ENCODE results near the gene DDR1. TPM values are rescaled to one million over a fixed set of nuclear protein-coding genes. Genes with fewer than 3 reads are reported as not detected.

The DDR1 gene
- total RNA-seq, 1 experiment from 2014 or later = 258 TPM

DNA sequence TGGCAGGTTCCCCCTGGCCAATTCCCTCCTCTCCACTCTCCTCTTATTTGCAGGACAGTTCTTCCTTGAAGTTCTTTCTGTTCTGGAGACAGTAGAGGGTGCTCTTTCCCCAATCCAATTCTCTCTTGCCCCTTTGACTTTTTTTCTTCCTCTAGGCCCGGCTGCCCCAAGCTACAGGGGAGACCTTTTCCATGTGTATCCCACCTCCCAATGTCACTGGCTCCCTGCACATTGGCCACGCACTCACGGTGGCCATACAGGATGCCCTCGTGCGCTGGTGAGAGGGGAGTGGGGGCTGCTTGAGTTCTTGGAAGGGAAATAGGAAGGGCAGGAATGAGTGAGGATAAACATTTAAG is 31.2 kb downstream of the DDR1 start:
- H3K27ac ChIP-seq (ENCODE audit: insufficient read length, low read depth, low read length) = no peak overlapping the region
- Mint-ChIP-seq H3K27me3 (ENCODE audit: low read depth) (no peaks in the 10 kb centered on the region; the same call in none of the 2 replicates), H3K36me3 (ENCODE audit: insufficient read depth in 1 of 3, low read depth in 3 of 3) (peaks cover 42 to 79% (median 77%) of the 10 kb centered on the region in 3 experiments)

More for the DNA sequence above, 31.2 kb downstream of the DDR1 start:
- Histone ChIP-seq H3T11ph (ENCODE audit: low read length) (no peak overlapping the region), H2BK12ac (ENCODE audit: insufficient read length, low read depth, low read length) (no peak overlapping the region), H3K79me1 (ENCODE audit: insufficient read depth, low read depth, low read length, poor library complexity, severe bottlenecking) (no peaks in the 10 kb centered on the region), H3K56ac (ENCODE audit: insufficient read length, low read depth, low read length) (no peak overlapping the region), H3K23me2 (ENCODE audit: insufficient read length, low read depth, low read length, poor library complexity, severe bottlenecking) (peaks cover 10% of the 10 kb centered on the region), H4K5ac (ENCODE audit: insufficient read length, low read depth, low read length) (no peak overlapping the region), H3K4me1 (ENCODE audit: insufficient read depth, low read length) (no peaks in the 10 kb centered on the region), H2BK120ac (ENCODE audit: low read depth, low read length, poor library complexity, severe bottlenecking) (no peak overlapping the region), H3K79me2 (ENCODE audit: insufficient read depth, low read length) (no peaks in the 10 kb centered on the region), H4K20me1 (ENCODE audit: control insufficient read depth, insufficient read depth, insufficient read length) (no peaks in the 10 kb centered on the region), H3K27me3 (ENCODE audit: insufficient read depth, low read length) (no peaks in the 10 kb centered on the region), H3K9ac (ENCODE audit: extremely low read depth, insufficient read length, low read length) (no peak overlapping the region), H2BK5ac (ENCODE audit: insufficient read length, low read length) (no peak overlapping the region), H3K9me3 (ENCODE audit: control insufficient read depth, low read depth, low read length) (no peaks in the 10 kb centered on the region), H2BK20ac (ENCODE audit: low read depth, low read length, poor library complexity, severe bottlenecking) (no peak overlapping the region), H2AFZ (ENCODE audit: low read length) (no peak overlapping the region), H2AK5ac (ENCODE audit: insufficient read length, low read length) (no peak overlapping the region), H2BK15ac (ENCODE audit: low read depth, low read length) (no peak overlapping the region), H3K14ac (ENCODE audit: insufficient read depth, low read length) (no peak overlapping the region; the same call in 1 of the 2 replicates), H4K91ac (ENCODE audit: insufficient read length, low read depth, low read length) (no peak overlapping the region), H4K8ac (replicated peaks; ENCODE audit: insufficient read length, low read depth, low read length) (no peak overlapping the region), H3K23ac (ENCODE audit: insufficient read length, low read depth, low read length) (no peak overlapping the region), H3K4ac (ENCODE audit: low read depth, low read length) (no peak overlapping the region), H3K4me2 (ENCODE audit: insufficient read depth, insufficient read length, low read length) (no peak overlapping the region), H3K18ac (ENCODE audit: insufficient read length, low read depth, low read length) (no peak overlapping the region)
- TF ChIP-seq, protein P1, sequence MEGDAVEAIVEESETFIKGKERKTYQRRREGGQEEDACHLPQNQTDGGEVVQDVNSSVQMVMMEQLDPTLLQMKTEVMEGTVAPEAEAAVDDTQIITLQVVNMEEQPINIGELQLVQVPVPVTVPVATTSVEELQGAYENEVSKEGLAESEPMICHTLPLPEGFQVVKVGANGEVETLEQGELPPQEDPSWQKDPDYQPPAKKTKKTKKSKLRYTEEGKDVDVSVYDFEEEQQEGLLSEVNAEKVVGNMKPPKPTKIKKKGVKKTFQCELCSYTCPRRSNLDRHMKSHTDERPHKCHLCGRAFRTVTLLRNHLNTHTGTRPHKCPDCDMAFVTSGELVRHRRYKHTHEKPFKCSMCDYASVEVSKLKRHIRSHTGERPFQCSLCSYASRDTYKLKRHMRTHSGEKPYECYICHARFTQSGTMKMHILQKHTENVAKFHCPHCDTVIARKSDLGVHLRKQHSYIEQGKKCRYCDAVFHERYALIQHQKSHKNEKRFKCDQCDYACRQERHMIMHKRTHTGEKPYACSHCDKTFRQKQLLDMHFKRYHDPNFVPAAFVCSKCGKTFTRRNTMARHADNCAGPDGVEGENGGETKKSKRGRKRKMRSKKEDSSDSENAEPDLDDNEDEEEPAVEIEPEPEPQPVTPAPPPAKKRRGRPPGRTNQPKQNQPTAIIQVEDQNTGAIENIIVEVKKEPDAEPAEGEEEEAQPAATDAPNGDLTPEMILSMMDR (conservative IDR thresholded peaks at IDR 0.05) = peak; percentile 77
- Mint-ChIP-seq H3K27ac (peak overlapping the region in 2 of 3 experiments; percentile 75 to 86; a peak in 4 of 7 replicates), H3K9me3 (no peaks in the 10 kb centered on the region), H3K4me1 (peaks cover 22 to 26% of the 10 kb centered on the region in 2 experiments), H3K4me3 (peak overlapping the region; percentile 33 to 93)
- peak; percentile 44 for DNase-seq
- no CpG with 5 or more reads among the region's 5 CpGs for WGBS (ENCODE audit: extremely low coverage, insufficient read length, low lambda C conversion rate)

All from H9 (cell line).